Measurements from ENCODE around the gene AOC2.

DNA sequence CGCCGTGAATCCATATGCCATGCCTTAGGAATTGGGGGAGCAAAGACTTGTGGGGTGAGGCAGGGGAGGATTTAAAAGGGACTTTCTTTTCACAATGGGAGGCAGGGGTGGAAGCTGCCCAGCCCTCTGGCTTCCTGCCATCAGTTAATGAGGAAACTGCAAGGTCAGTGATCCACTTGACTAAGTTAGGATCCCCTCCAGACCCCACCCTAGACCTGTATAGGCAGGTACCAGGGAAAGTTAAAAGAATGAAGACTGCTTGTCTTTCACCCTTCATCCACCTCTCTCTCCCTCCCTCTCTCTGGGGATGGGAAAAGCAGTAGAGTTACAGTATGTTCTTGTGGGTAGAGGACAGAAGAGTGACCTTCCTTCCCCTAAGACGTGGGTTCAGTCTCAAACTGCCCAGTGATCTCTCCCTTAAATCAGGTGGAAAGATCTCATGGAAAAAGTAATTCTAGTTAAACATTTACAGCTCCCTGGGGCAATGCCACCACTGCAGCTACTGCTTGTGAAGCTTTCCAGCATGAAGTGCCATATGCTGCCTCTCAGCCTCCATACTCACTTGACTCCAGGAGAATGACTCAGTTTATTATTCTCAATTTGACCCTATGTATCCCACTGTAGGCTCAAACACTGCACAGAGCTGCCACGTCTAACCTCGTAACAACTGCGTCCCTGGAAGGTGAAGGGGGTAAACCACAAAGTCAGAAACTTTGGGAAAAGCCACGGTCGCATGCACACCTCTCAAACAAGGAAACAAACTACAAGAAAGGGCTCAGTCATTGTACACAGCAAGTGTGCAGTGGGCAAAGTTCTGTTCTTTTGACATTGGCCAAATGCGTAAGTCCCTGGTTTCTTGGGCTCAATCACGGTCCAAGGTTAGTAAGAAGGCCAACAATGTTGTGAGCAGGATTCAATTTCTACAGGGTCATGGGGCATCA, 47.0 kb upstream of the AOC2 start:
- TF ChIP-seq CTCF (IDR thresholded peaks at IDR 0.05), result no peak
- TF ChIP-seq ZFX (IDR thresholded peaks at IDR 0.05; ENCODE audit: borderline replicate concordance), result no peak
